Measurements from ENCODE around the gene PLPP3. TPM values are rescaled to one million over a fixed set of nuclear protein-coding genes. Genes with fewer than 3 reads are reported as not detected.
A peak's percentile ranks its signal among the peaks of the same experiment; 100 is the strongest.

PLPP3 gene
- total RNA-seq, 2 experiments from 2014 or later = not detected

DNA sequence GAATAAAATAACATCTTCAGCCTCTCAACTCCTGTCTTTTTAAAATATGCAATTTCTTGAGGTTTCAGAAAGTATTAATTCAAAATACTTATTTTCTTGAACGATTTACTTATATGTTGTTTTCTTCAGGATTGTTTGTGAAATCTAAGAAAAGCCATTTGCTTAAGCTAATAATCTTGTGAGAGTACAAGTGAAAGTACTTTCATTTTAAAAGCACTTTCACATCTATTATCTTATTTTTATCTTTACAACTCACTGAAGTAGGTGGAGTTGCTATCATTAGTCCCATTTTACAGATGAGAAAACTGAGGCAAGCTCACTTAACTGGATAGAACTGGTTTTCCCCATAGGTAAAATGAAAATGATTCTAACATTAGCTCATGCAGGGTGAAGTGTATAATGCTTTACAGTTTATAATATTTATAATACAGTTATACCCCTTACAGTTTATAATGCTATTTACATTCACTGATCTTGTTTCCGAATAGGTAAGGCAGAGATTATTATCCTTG, 4.7 kb upstream of the PLPP3 start:
- Histone ChIP-seq H3K9me3 (ENCODE audit: control insufficient read depth in 1 of 2, insufficient read depth in 1 of 2, low read length in 2 of 2) (peaks cover 0 to 5% of the 10 kb centered on the region in 2 experiments), H3K4me1 (ENCODE audit: insufficient read depth, low read length) (no peaks in the 10 kb centered on the region), H3K27ac (ENCODE audit: low read depth in 1 of 2, low read length in 2 of 2) (no peak overlapping the region), H3K36me3 (ENCODE audit: insufficient read depth, low read length) (no peaks in the 10 kb centered on the region), H3K4me3 (ENCODE audit: low read length) (no peak overlapping the region), H3K27me3 (ENCODE audit: control insufficient read depth in 1 of 2, insufficient read depth in 2 of 2, low read length in 2 of 2) (peaks cover 11 to 27% of the 10 kb centered on the region in 2 experiments)
- TF ChIP-seq CTCF (IDR thresholded peaks at IDR 0.05) = no peak
- Mint-ChIP-seq H3K9me3 (no peaks in the 10 kb centered on the region), H3K27ac (no peak overlapping the region), H3K4me1 (ENCODE audit: low read depth) (no peaks in the 10 kb centered on the region), H3K36me3 (ENCODE audit: low read depth) (no peaks in the 10 kb centered on the region), H3K27me3 (peaks cover 20% of the 10 kb centered on the region), H3K4me3 (no peak overlapping the region)
- no peak for ATAC-seq (ENCODE audit: poor library complexity)
- no peak for DNase-seq
- ChIA-PET POLR2A (no interaction called here), CTCF (no interaction called here)
- intact Hi-C loops (cut with DNase I, micrococcal nuclease) = no loop called here

GRCh38 chr1:56580771-56581170, 1.4 kb upstream of the PLPP3 start:
- POLR2A ChIA-PET = no interaction called here
- no peak for ATAC-seq (ENCODE audit: poor library complexity)
- Mint-ChIP-seq H3K36me3 (ENCODE audit: low read depth) (no peaks in the 10 kb centered on the region), H3K9me3 (no peaks in the 10 kb centered on the region), H3K4me3 (no peak overlapping the region), H3K4me1 (ENCODE audit: low read depth) (no peaks in the 10 kb centered on the region), H3K27ac (no peak overlapping the region), H3K27me3 (peaks cover 44% of the 10 kb centered on the region)
- H3K4me1 ChIP-seq (ENCODE audit: insufficient read depth, low read length) = no peaks in the 10 kb centered on the region
- TF ChIP-seq CTCF (IDR thresholded peaks at IDR 0.05) = no peak
- CTCF ChIA-PET = no interaction called here
- no peak for DNase-seq
- intact Hi-C loops (cut with DNase I, micrococcal nuclease) = no loop called here
- H3K36me3 ChIP-seq (ENCODE audit: insufficient read depth, low read length) = no peaks in the 10 kb centered on the region
- H3K27ac ChIP-seq (ENCODE audit: low read depth in 1 of 2, low read length in 2 of 2) = no peak overlapping the region
- peaks cover 22 to 44% of the 10 kb centered on the region in 2 experiments for H3K27me3 ChIP-seq (ENCODE audit: control insufficient read depth in 1 of 2, insufficient read depth in 2 of 2, low read length in 2 of 2)
- H3K4me3 ChIP-seq (ENCODE audit: low read length) = no peak overlapping the region
- H3K9me3 ChIP-seq (ENCODE audit: control insufficient read depth in 1 of 2, insufficient read depth in 1 of 2, low read length in 2 of 2) = peaks cover 0 to 9% of the 10 kb centered on the region in 2 experiments

DNA sequence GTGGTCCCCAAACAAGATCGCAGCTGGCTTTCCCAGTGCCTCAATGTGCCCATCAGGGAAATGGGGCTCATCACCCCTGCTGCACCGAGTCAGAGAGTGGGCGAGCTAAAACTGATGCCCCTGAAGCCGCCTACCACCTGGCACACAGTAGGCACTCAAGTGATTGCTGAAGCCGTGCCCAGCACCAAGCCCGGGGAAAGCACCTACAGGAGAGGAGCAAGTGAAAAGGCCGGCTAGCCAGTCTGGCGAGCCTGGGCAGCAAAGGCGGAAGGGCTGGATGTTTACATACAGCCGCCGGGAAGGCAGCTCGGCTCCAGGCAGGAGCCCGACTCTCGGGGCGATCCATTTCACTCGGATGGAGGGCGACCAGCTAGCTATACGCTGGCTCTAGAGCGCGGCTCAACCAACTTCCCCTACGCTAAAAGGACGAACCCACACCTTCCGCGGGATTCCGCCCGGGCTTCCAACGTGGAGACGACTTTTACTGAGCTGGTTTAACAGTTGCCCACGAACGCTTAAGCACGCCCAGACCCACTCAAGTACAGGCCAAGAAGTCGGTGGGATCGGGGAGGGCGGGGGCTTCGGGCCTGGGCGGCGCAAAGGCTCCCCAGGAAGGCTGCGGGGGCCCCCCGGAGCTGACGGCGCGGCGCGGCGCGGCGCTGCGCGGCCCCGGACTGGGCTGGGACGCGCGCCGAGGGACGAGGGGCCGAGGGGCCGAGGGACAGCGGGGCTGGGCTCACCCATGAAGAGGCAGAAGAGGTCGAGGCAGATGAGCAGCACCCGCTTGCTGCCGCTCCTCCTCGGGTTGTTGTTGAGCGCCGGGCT, 1.0 kb downstream of the PLPP3 start:
- Histone ChIP-seq H3K36me3 (ENCODE audit: insufficient read depth, low read length) (no peaks in the 10 kb centered on the region), H3K27ac (ENCODE audit: low read depth in 1 of 2, low read length in 2 of 2) (no peak overlapping the region), H3K9me3 (ENCODE audit: control insufficient read depth in 1 of 2, insufficient read depth in 1 of 2, low read length in 2 of 2) (peaks cover 0 to 9% of the 10 kb centered on the region in 2 experiments), H3K27me3 (ENCODE audit: control insufficient read depth in 1 of 2, insufficient read depth in 2 of 2, low read length in 2 of 2) (peaks cover 22 to 44% of the 10 kb centered on the region in 2 experiments), H3K4me1 (ENCODE audit: insufficient read depth, low read length) (no peaks in the 10 kb centered on the region), H3K4me3 (ENCODE audit: low read length) (no peak overlapping the region)
- Mint-ChIP-seq H3K4me1 (ENCODE audit: low read depth) (no peaks in the 10 kb centered on the region), H3K9me3 (no peaks in the 10 kb centered on the region), H3K4me3 (peak overlapping the region; percentile 78), H3K36me3 (ENCODE audit: low read depth) (no peaks in the 10 kb centered on the region), H3K27me3 (peaks cover 51% of the 10 kb centered on the region), H3K27ac (no peak overlapping the region)
- no peak for TF ChIP-seq CTCF (IDR thresholded peaks at IDR 0.05)
- ChIA-PET CTCF (no interaction called here), POLR2A (no interaction called here)
- ATAC-seq (ENCODE audit: poor library complexity) = no peak
- peak in 2 of 14 experiments; percentile 2 to 6 for DNase-seq
- intact Hi-C loops (cut with DNase I, micrococcal nuclease) = no loop called here
